ENCODE data around the gene DPP3.
"Not testable (repeated sequence)": the region's sequence is repeated elsewhere in the genome, so short reads cannot be mapped to it uniquely, and the experiment has no call there.

Gene DPP3, protein sequence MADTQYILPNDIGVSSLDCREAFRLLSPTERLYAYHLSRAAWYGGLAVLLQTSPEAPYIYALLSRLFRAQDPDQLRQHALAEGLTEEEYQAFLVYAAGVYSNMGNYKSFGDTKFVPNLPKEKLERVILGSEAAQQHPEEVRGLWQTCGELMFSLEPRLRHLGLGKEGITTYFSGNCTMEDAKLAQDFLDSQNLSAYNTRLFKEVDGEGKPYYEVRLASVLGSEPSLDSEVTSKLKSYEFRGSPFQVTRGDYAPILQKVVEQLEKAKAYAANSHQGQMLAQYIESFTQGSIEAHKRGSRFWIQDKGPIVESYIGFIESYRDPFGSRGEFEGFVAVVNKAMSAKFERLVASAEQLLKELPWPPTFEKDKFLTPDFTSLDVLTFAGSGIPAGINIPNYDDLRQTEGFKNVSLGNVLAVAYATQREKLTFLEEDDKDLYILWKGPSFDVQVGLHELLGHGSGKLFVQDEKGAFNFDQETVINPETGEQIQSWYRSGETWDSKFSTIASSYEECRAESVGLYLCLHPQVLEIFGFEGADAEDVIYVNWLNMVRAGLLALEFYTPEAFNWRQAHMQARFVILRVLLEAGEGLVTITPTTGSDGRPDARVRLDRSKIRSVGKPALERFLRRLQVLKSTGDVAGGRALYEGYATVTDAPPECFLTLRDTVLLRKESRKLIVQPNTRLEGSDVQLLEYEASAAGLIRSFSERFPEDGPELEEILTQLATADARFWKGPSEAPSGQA

GRCh38 chr11:66480117-66480938 is at the start of gene DPP3:
Gene DPP3, plus strand, starts transcription at chr11:66480434. Its CDS starts 1,767 bp downstream, at chr11:66482201.
- DNase-seq (ENCODE audit: low read depth) = peak; percentile 92

- not testable (repeated sequence) for DNase-seq (ENCODE audit: low read depth)
Measured at GRCh38 chr11:66431287-66431686, 48.9 kb upstream of the DPP3 start.

DNA sequence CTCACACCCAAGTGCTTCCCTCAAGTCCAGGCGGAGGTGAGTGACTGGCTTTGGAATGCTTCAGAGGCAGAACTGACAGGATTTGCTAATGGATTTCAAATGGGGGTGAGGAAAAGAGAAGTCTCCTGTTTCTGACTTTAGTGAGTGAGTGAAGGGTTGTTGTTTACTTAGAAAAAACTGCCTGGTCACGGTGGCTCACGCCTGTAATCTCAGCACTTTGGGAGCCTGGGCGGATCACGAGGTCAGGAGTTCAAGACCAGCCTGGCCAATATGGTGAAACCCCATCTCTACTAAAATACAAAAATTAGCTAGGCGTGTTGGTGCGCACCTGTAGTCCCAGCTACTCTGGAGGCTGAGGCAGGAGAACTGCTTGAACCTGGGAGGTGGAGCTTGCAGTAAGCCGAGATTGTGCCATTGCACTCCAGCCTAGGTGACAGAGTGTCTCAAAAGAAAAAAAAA is 48.3 kb upstream of the DPP3 start:
- not testable (repeated sequence) for DNase-seq (ENCODE audit: low read depth)

DNA sequence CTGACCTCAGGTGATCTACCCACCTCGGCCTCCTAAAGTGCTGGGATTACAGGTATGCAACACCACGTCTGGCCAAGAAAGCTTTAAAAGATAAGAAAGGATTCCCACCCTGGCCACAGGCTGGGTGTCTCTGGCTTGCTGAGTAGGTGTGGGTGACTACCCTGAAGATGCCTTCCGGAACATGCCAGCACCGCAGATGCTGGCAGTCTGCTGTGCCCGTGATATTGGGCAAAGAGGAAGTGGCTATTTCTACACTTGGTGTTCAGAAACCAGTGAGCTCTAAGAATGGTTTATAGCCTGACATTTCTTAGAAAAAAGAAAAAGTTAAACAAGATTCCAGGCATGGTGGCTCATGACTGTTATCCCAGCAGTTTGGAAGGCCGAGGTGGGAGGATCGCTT is 47.6 kb upstream of the DPP3 start:
- no peak for DNase-seq (ENCODE audit: low read depth)

GRCh38 chr11:66437979-66438503 is 42.2 kb upstream of the DPP3 start:
- DNase-seq (ENCODE audit: low read depth) = no peak

GRCh38 chr11:66438504-66439466 is 41.4 kb upstream of the DPP3 start, which contains the start of gene MRPL11:
Gene MRPL11, minus strand, starts transcription at chr11:66438848. Its CDS starts 94 bp downstream, at chr11:66438754.
- peak; percentile 74 for DNase-seq (ENCODE audit: low read depth)

DNA sequence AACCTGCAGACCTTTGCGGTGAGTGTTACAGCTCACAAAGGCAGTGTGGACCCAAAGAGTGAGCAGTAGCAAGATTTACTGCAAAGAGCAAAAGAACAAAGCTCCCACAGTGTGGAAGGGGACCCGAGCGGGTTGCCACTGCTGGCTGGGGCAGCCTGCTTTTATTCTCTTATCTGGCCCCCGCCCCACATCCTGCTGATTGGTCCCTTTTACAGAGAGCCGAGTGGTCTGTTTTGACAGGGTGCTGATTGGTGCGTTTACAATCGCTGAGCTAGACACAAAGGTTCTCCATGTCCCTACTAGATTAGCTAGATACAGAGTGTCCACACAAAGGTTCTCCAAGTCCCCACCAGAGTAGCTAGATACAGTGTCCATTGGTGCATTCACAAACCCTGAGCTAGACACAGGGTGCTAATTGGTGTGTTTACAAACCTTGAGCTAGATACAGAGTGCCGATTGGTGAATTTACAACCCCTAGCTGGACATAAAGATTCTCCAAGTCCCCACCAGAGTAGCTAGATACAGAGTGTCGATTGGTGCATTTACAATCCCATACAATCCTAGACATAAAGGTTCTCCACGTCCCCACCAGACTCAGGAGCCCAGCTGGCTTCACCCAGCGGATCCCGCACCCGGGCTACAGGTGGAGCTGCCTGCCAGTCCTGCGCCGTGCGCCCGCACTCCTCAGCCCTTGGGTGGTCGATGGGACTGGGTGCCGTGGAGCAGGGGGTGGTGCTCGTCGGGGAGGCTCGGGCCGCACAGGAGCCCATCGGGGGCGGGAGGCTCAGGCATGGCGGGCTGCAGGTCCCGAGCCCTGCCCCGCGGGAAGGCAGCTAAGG is 39.9 kb upstream of the DPP3 start:
- not testable (repeated sequence) for DNase-seq (ENCODE audit: low read depth)

- DNase-seq (ENCODE audit: low read depth) = not testable (repeated sequence)
Measured at GRCh38 chr11:66440940-66441282, 39.3 kb upstream of the DPP3 start.

GRCh38 chr11:66443602-66444001 is 36.6 kb upstream of the DPP3 start:
- no peak for DNase-seq (ENCODE audit: low read depth)

- no peak for DNase-seq (ENCODE audit: low read depth)
Measured at GRCh38 chr11:66447012-66447411, 33.2 kb upstream of the DPP3 start.

DNA sequence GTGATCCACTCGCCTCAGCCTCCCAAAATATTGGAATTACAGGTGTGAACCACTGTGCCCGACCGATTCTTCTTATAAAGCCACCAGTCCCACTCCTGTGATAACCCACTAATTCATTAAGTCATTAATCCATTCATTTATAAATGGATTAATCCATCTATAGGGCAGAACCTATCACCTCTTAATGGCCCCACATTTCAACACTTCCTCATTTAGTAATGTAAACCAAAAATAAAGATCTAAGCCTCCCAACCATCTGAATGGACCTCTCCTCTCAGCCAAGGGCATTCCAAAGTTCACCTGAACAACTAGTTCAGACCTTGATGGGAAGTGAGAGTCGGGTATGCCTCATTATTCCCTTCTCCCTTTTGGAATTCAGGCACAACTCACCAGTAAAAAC is 31.7 kb upstream of the DPP3 start:
- no peak for DNase-seq (ENCODE audit: low read depth)

DNA sequence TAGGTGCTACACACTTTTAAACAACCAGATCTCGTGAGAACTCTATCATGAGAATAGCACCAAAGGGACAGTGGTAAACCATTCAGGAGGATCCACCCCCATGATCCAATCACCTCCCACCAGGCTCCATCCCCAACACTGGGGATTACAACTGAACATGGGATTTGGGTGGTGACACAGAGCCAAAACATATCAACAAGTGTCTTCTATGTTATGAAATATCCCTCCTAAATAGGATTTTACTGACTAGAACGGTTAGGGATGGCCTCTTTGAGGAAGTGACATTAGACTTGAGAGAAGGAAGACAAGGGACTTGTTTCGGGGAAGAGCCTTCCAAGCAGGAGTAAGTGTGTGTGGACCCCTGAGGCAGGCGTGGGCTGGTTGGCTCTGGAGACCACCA is 29.7 kb upstream of the DPP3 start:
- no peak for DNase-seq (ENCODE audit: low read depth)

DNA sequence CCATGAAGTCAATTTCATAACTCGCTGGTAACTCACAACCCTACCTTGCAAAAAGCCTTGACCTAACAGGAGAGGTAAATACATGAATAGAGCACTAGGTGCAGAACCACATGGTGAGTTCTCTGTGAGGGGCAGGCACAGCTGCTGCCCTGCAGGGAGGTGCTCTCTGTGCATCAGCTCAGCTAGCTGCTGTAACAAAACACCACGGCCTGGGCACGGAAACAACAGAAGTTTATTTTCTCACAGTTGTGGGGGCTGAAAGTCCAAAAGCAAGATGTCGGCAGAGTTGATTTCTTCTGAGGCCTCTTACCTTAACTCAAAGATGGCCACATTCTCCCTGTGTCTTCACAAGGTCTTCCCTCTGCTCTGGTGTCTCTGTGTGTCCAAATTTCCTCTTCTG is 28.6 kb upstream of the DPP3 start:
- no peak for DNase-seq (ENCODE audit: low read depth)

- DNase-seq (ENCODE audit: low read depth) = no peak
Measured at GRCh38 chr11:66454247-66454646, 26.0 kb upstream of the DPP3 start.

- DNase-seq (ENCODE audit: low read depth) = no peak
Measured at GRCh38 chr11:66454828-66455227, 25.4 kb upstream of the DPP3 start.

DNA sequence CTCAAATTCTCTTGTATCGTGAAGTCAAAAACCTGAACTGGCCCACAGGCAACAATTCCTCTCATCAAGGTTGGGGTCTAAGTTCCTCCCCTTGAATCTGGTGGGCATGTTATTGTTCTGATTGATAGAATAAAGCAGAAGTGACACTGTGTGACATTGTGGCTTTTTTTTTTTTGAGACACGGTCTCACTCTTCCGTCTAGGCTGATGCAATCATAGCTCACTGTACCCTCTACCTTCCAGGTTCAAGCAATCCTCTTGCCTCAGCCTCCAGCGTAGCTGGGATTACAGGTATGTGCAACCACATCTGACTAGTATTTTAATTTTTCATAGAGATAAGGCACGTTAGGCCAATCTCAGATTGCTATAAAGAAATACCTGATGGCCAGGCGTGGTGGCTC is 22.4 kb upstream of the DPP3 start:
- DNase-seq (ENCODE audit: low read depth) = no peak

- no peak for DNase-seq (ENCODE audit: low read depth)
Measured at GRCh38 chr11:66459138-66459778, 21.0 kb upstream of the DPP3 start.

DNA sequence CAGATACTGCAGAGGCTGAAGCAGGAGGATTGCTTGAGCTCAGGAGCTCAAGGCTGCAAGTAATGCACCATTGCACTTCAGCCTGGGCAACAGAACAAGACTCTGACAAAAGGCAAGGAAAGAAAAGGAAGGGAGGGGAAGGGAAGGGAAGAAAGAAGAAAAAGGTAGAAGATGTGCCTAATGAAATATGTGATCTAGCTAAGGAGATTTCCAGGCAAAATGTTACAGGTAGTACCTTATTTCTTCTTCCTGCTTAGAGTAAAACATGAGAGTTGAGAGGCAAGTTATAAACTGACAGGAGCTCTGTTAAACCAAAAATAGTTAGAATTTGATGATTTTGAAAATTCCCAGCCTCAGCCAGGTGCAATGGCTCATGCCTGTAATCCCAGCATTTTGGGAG is 18.2 kb upstream of the DPP3 start:
- DNase-seq (ENCODE audit: low read depth) = no peak

DNA sequence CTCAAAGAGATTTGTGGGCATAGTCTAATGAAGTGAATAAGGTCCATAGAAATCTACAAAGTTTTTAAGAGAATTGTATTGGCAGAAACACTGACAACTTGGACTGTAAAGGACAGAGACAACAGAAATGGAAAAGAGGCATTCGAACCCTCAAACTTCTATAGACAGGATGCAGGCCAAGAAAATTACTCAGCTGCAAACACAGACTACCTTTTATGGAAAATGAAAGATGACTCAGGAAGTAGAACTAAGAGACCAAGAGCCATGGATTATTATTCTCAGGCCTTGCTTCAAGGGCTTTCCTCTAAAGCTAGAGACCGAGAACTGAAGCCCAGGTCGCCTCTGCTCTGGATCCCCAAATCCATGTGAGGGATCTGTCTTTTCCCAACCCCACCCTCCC is 17.3 kb upstream of the DPP3 start:
- DNase-seq (ENCODE audit: low read depth) = no peak

- DNase-seq (ENCODE audit: low read depth) = not testable (repeated sequence)
Measured at GRCh38 chr11:66464116-66464515, 16.1 kb upstream of the DPP3 start.
